H1 (cell line): Measurements from ENCODE around the gene ZMAT5. TPM values are rescaled to one million over a fixed set of nuclear protein-coding genes. Genes with fewer than 3 reads are reported as not detected.

Source experiments
- CTCF ChIA-PET: fragments of 300-600 bp; sonication (Branson Sonifier 250); formaldehyde crosslinking; loops from one replicate; lab custom pipeline; 2021; ENCODE audit not compliant: partially characterized antibody; lab: Charles Lee
- POLR2A ChIA-PET: fragments of 300-600 bp; sonication (Branson Sonifier 250); formaldehyde crosslinking; loops from one replicate; lab custom pipeline; 2021; ENCODE audit warnings: inconsistent platforms; ENCODE audit not compliant: partially characterized antibody; lab: Charles Lee
- DNase-seq, 2 experiments: peaks; one replicate each; pipeline versions ENCODE4 v3.0.0 to v3.0.0-alpha.2; 2010 to 2022; ENCODE audit warnings: low spot score in 2 of 2, low read depth in 1 of 2, mixed read lengths in 1 of 2
- FAIRE-seq: peaks from 2 replicates; lab custom pipeline; 2011; peaks lifted over from hg19 to GRCh38; lab: Jason Lieb, UNC
- H2AFZ ChIP-seq: 2 replicates; pipeline ENCODE4 v1.8.1; 2012; ENCODE audit warnings: low read length, inconsistent platforms
- H2AK5ac ChIP-seq: 2 replicates; pipeline ENCODE4 v1.6.1; 2013; ENCODE audit warnings: low read depth, low read length
- H2BK120ac ChIP-seq: replicated peaks from 2 replicates; pipeline ENCODE3; 2013; ENCODE audit warnings: low read depth, low read length, inconsistent platforms
- H2BK12ac ChIP-seq: 2 replicates; pipeline ENCODE4 v1.6.1; 2013; ENCODE audit warnings: low read depth, low read length
- H2BK15ac ChIP-seq: 2 replicates; pipeline ENCODE4 v1.6.1; 2013; ENCODE audit warnings: low read length
- H2BK20ac ChIP-seq: 2 replicates; pipeline ENCODE4 v1.6.1; 2013; ENCODE audit warnings: low read length
- H2BK5ac ChIP-seq: 2 replicates; pipeline ENCODE4 v1.6.1; 2013; ENCODE audit warnings: low read depth, low read length
- H3K14ac ChIP-seq: 2 replicates; pipeline ENCODE4 v1.6.1; 2013; ENCODE audit warnings: inconsistent platforms; ENCODE audit not compliant: insufficient read length
- H3K18ac ChIP-seq: 2 replicates; pipeline ENCODE4 v1.6.1; 2013; ENCODE audit warnings: low read length; ENCODE audit errors: extremely low read depth
- H3K23ac ChIP-seq: 2 replicates; pipeline ENCODE4 v1.6.1; 2013; ENCODE audit warnings: inconsistent platforms; ENCODE audit not compliant: insufficient read length
- H3K23me2 ChIP-seq: 2 replicates; pipeline ENCODE4 v1.6.1; 2013; ENCODE audit warnings: low read depth, low read length
- H3K27ac ChIP-seq: 2 replicates; pipeline ENCODE4 v1.6.1; 2011; ENCODE audit warnings: low read depth, low read length, inconsistent platforms
- H3K27me3 ChIP-seq, 4 experiments: replicated peaks in 1 of 4; 1 replicate in 1 of 4; 2 replicates in 3 of 4; pipeline versions ENCODE4 v1.6.1 to v1.8.1; 2011 to 2013; ENCODE audit warnings: low read length in 3 of 4, mild to moderate bottlenecking in 3 of 4, inconsistent platforms in 2 of 4, mixed read lengths in 2 of 4, moderate library complexity in 1 of 4; ENCODE audit not compliant: control insufficient read depth in 3 of 4, insufficient read depth in 3 of 4; ENCODE audit errors: extremely low read depth in 1 of 4
- H3K36me3 ChIP-seq, 4 experiments: 2 replicates each; pipeline versions ENCODE4 v1.6.1 to v1.8.1; 2011 to 2013; ENCODE audit warnings: mild to moderate bottlenecking in 4 of 4, low read length in 3 of 4, moderate library complexity in 2 of 4, control low read depth in 1 of 4, inconsistent platforms in 1 of 4; ENCODE audit not compliant: insufficient read depth in 4 of 4, control insufficient read depth in 2 of 4
- H3K4ac ChIP-seq: replicated peaks from 2 replicates; pipeline ENCODE3; 2013; ENCODE audit warnings: low read length, low read depth, mixed read lengths, inconsistent platforms; ENCODE audit not compliant: insufficient read length
- H3K4me1 ChIP-seq, 4 experiments: replicated peaks in 1 of 4; 1 replicate in 1 of 4; 2 replicates in 3 of 4; pipeline versions ENCODE4 v1.6.1 to v1.8.1; 2011 to 2013; ENCODE audit warnings: low read length in 3 of 4, inconsistent platforms in 2 of 4, mixed read lengths in 1 of 4; ENCODE audit not compliant: insufficient read depth in 4 of 4, control insufficient read depth in 3 of 4
- H3K4me2 ChIP-seq, 2 experiments: 2 replicates each; pipeline versions ENCODE4 v1.6.1 to v1.8.1; 2011 to 2013; ENCODE audit warnings: low read depth in 2 of 2, low read length in 2 of 2, control low read depth in 1 of 2, inconsistent platforms in 1 of 2, mild to moderate bottlenecking in 1 of 2; ENCODE audit not compliant: insufficient read depth in 1 of 2
- H3K4me3 ChIP-seq, 4 experiments: fragments of 200-600, 300-600 bp in 1 of 4; sonication (generic), shearing (Covaris generic), sonication (Bioruptor Twin) in 1 of 4; 2 replicates each; pipeline versions ENCODE4 v1.5.1 to v1.8.1; 2011 to 2016; ENCODE audit warnings: low read length in 4 of 4, low read depth in 3 of 4, control low read depth in 2 of 4, inconsistent platforms in 2 of 4, mild to moderate bottlenecking in 2 of 4, mixed read lengths in 1 of 4, moderate library complexity in 1 of 4; ENCODE audit not compliant: insufficient read depth in 2 of 4; ENCODE audit errors: extremely low read depth in 1 of 4
- H3K56ac ChIP-seq: replicated peaks from 2 replicates; pipeline ENCODE3; 2013; ENCODE audit warnings: low read depth, mild to moderate bottlenecking, mixed read lengths, low read length, inconsistent platforms; ENCODE audit not compliant: insufficient read length
- H3K79me1 ChIP-seq: 2 replicates; pipeline ENCODE4 v1.6.1; 2013; ENCODE audit warnings: low read depth, low read length, control low read depth
- H3K79me2 ChIP-seq, 2 experiments: 2 replicates each; pipeline versions ENCODE4 v1.6.1 to v1.8.1; 2012 to 2013; ENCODE audit warnings: low read length in 2 of 2, mild to moderate bottlenecking in 2 of 2, inconsistent platforms in 1 of 2; ENCODE audit not compliant: insufficient read depth in 2 of 2, control insufficient read depth in 1 of 2
- H3K9ac ChIP-seq, 4 experiments: replicated peaks in 1 of 4; 1 replicate in 1 of 4; 2 replicates in 3 of 4; pipeline versions ENCODE4 v1.6.1 to v1.8.1; 2011 to 2013; ENCODE audit warnings: low read depth in 3 of 4, low read length in 3 of 4, control low read depth in 2 of 4, mild to moderate bottlenecking in 2 of 4, moderate library complexity in 2 of 4, inconsistent platforms in 1 of 4; ENCODE audit errors: extremely low read depth in 1 of 4
- H3K9me3 ChIP-seq, 2 experiments: 2 replicates each; pipeline versions ENCODE4 v1.6.1 to v1.8.1; 2012 to 2013; ENCODE audit warnings: mild to moderate bottlenecking in 2 of 2, moderate library complexity in 2 of 2, control low read depth in 1 of 2, inconsistent platforms in 1 of 2, low read depth in 1 of 2, low read length in 1 of 2, mixed read lengths in 1 of 2; ENCODE audit not compliant: insufficient read depth in 2 of 2
- H4K20me1 ChIP-seq, 2 experiments: replicated peaks in 1 of 2; 2 replicates each; pipeline versions ENCODE3 to v1.8.1; 2011 to 2013; ENCODE audit warnings: inconsistent platforms in 2 of 2, low read length in 2 of 2, mild to moderate bottlenecking in 1 of 2; ENCODE audit not compliant: insufficient read depth in 2 of 2, control insufficient read depth in 1 of 2
- H4K5ac ChIP-seq: 2 replicates; pipeline ENCODE4 v1.6.1; 2013; ENCODE audit warnings: low read length, low read depth, mixed read lengths, inconsistent platforms; ENCODE audit not compliant: insufficient read length
- H4K8ac ChIP-seq: 2 replicates; pipeline ENCODE4 v1.8.0; 2013; ENCODE audit warnings: mild to moderate bottlenecking, moderate library complexity, low read length, inconsistent platforms; ENCODE audit not compliant: insufficient read depth; ENCODE audit errors: extremely low read depth
- H4K91ac ChIP-seq: replicated peaks from 2 replicates; pipeline ENCODE3; 2013; ENCODE audit warnings: low read length, mixed read lengths, inconsistent platforms; ENCODE audit not compliant: insufficient read length
- EGR1 ChIP-seq: IDR thresholded peaks from 2 replicates; pipeline ENCODE4 v1.6.1; 2011; ENCODE audit warnings: low read depth, low read length, borderline replicate concordance
- KDM1A ChIP-seq: fragments of 200-600, 300-600 bp; sonication (generic); IDR thresholded peaks from 2 replicates; pipeline ENCODE4 v1.7.1; 2016; ENCODE audit warnings: mild to moderate bottlenecking, low read length, borderline replicate concordance
- KDM4A ChIP-seq: IDR thresholded peaks from one replicate; pipeline ENCODE4 v1.7.1; 2012; ENCODE audit warnings: low read depth, mild to moderate bottlenecking, moderate library complexity, low read length, inconsistent platforms; ENCODE audit not compliant: severe bottlenecking
- POLR2AphosphoS5 ChIP-seq: IDR thresholded peaks from 2 replicates; pipeline ENCODE4 v1.6.1; 2011; ENCODE audit warnings: low read depth, low read length
- SAP30 ChIP-seq: fragments of 300-600 bp; sonication (generic); IDR thresholded peaks from 2 replicates; pipeline ENCODE4 v1.7.1; 2012; ENCODE audit warnings: low read length, moderate library complexity, mild to moderate bottlenecking, inconsistent platforms; ENCODE audit not compliant: insufficient read depth, insufficient replicate concordance
- SIN3A ChIP-seq, 2 experiments: IDR thresholded peaks in 1 of 2; conservative IDR thresholded peaks in 1 of 2; 2 replicates each; pipeline ENCODE4 v1.6.1; 2011 to 2012; ENCODE audit warnings: low read length in 2 of 2, improper control_type of control experiment in 1 of 2, low read depth in 1 of 2, mild to moderate bottlenecking in 1 of 2
- SIX5 ChIP-seq: IDR thresholded peaks from 2 replicates; pipeline ENCODE4 v1.6.1; 2011; ENCODE audit warnings: mild to moderate bottlenecking, low read depth, low read length
- SP2 ChIP-seq: IDR thresholded peaks from 2 replicates; pipeline ENCODE4 v1.6.1; 2012; ENCODE audit warnings: mild to moderate bottlenecking, low read length, inconsistent platforms
- TBP ChIP-seq: IDR thresholded peaks from 2 replicates; pipeline ENCODE4 v1.6.1; 2011; ENCODE audit warnings: low read depth, low read length, improper control_type of control experiment
- YY1 ChIP-seq: IDR thresholded peaks from 2 replicates; pipeline ENCODE4 v1.6.1; 2011; ENCODE audit warnings: low read depth, mild to moderate bottlenecking, low read length
- WGBS, 2 experiments: shearing (Covaris generic) in 1 of 2; methylation state at CpG; one replicate each; pipeline versions ENCODE4 v1.1.6 to v1.1.7; 2013 to 2015; ENCODE audit warnings: low lambda C conversion rate in 2 of 2, mixed read lengths in 2 of 2, inconsistent platforms in 1 of 2, low coverage in 1 of 2, missing lambda C conversion rate in 1 of 2; ENCODE audit not compliant: insufficient replicate concordance in 2 of 2, insufficient coverage in 1 of 2, insufficient read length in 1 of 2; ENCODE audit errors: extremely low coverage in 1 of 2, missing lambda C conversion rate in 1 of 2; 5-methylcytosine and 5-hydroxymethylcytosine counted together
- polyA plus RNA-seq, 7 experiments: library from polyadenylated mRNA; depleted of rRNA in 3 of 7; stranded (reverse) in 5 of 7; unstranded in 2 of 7; fragments of >200 nt in 5 of 7; fragments of 200-250 nt in 2 of 7; gene quantifications; 1 replicate in 5 of 7; 2 replicates in 1 of 7; 4 replicates in 1 of 7; pipeline versions ENCODE4 v1.2.1 to v1.2.3, GENCODE V29; 2011 to 2013; ENCODE audit warnings: missing spikeins in 2 of 7, mixed read lengths in 2 of 7
- total RNA-seq: library from RNA; stranded (reverse); fragmentation: NEBNext Ultra II Directional; extraction: Animal tissue kit (Norgen Biotek cat#: 25700); gene quantifications from 2 replicates; pipeline ENCODE4 v1.2.1, GENCODE V29; 2021
- TF ChIP-seq, protein P1 (sequence below): IDR thresholded peaks from 2 replicates; pipeline ENCODE4 v1.6.1; 2012; ENCODE audit warnings: inconsistent platforms

ZMAT5 gene
- total and polyA plus RNA-seq, 2 of the 8 experiments (the other 6 are each of a cell fraction or from before 2014, with no cell fraction given), result 14.0 to 38.3 TPM

DNA sequence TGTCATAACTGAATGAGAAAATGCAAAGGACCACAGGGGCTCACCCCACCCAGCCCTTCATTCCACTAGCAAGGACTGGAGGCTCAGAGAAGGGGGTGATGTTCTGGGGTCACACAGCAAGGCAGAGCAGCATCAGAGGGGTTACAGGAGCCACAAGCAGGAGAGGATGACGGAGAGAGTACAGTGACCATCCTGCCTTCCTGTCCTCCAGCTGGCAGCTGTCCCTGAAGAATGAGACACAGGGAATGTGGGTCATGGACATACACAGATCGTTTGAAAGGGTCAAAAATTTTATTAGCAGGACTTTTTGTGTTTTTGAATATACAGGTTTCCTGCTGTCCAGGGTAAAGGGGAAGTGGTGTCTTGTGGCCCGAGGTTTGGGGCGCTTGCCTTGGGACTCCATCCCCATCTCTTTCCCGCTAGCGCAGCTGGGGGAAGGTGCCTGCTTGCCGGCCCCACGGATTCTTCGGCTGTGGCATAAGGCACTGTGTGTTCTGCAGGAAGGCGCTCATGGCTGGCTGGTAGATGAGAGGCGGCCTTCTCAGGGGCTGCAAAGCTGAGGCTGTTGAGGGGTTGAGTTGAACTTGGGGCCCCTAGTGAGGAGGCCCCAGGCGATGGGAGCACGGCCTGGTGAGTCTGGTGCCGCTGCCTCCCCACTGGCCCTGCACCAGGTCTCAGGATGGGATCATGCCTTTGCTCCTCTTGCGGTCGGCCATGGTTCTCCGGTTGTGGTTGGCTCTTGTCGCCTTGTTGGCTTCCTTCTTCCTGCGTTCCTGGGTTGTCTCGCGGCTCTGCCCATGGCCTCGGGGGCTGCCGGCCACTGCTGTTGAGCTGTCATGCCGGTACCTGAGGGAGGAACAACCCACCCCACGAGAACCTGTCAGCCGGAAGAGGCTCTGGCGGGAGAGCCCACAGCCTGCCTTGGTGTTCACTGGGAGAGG is 21.8 kb upstream of the ZMAT5 start:
- H2BK20ac ChIP-seq, result no peak overlapping the region
- ChIA-PET CTCF (interaction anchor here (0.6 to 1.4 kb wide), 3 partner anchors 12 to 263 kb away, joined by 3 to 4 read pairs (median 4); no protein-coding TSS in a partner anchor), POLR2A (no interaction called here)
- H3K27ac ChIP-seq, result no peak overlapping the region
- H3K27me3 ChIP-seq, result no peaks in the 10 kb centered on the region
- H3K23ac ChIP-seq, result no peak overlapping the region
- no peak overlapping the region for H3K14ac ChIP-seq
- H4K8ac ChIP-seq, result no peak overlapping the region; the same call in 1 of the 2 replicates
- no peak overlapping the region for H2BK12ac ChIP-seq
- H3K9me3 ChIP-seq, result no peaks in the 10 kb centered on the region
- WGBS, 2 experiments, result 90% methylated on average over 27 of the region's 27 CpGs; no CpG with 5 or more reads in 1 of the 2 experiments
- peaks cover 0 to 3% of the 10 kb centered on the region in 2 experiments for H4K20me1 ChIP-seq
- no peaks in the 10 kb centered on the region for H3K79me1 ChIP-seq
- H2AK5ac ChIP-seq, result no peak overlapping the region
- H3K36me3 ChIP-seq, result peaks cover 0 to 31% (median 5%) of the 10 kb centered on the region in 4 experiments; a peak in 5 of 8 replicates
- H2BK5ac ChIP-seq, result no peak overlapping the region; the same call in 1 of the 2 replicates
- H3K4me1 ChIP-seq, result peaks cover 0 to 2% (median 0%) of the 10 kb centered on the region in 4 experiments; a peak in 1 of 7 replicates
- H2BK120ac ChIP-seq, result no peak overlapping the region
- H3K56ac ChIP-seq, result no peak overlapping the region
- no peak overlapping the region for H3K4me3 ChIP-seq
- H3K4me2 ChIP-seq, result no peak overlapping the region
- H3K79me2 ChIP-seq, result no peaks in the 10 kb centered on the region
- no peak overlapping the region for H2AFZ ChIP-seq
- H3K23me2 ChIP-seq, result no peaks in the 10 kb centered on the region
- H4K91ac ChIP-seq, result no peak overlapping the region
- H3K9ac ChIP-seq, result no peak overlapping the region
- FAIRE-seq (no peak), DNase-seq (no peak)
- no peak overlapping the region for H3K4ac ChIP-seq
- H3K18ac ChIP-seq, result no peak overlapping the region
- no peak overlapping the region for H2BK15ac ChIP-seq
- H4K5ac ChIP-seq, result no peak overlapping the region
- no peak for TF ChIP-seq SIN3A (conservative IDR thresholded peaks at IDR 0.05 in 1 of 2, IDR thresholded peaks at IDR 0.05 in 1 of 2; ENCODE audit: low read depth in 1 of 2, low read length in 2 of 2)
- no peak for TF ChIP-seq YY1
- TF ChIP-seq POLR2AphosphoS5, result no peak
- no peak for TF ChIP-seq KDM4A
- TF ChIP-seq TBP, result no peak
- no peak for TF ChIP-seq SAP30
- TF ChIP-seq SIX5, result no peak
- TF ChIP-seq, protein P1, sequence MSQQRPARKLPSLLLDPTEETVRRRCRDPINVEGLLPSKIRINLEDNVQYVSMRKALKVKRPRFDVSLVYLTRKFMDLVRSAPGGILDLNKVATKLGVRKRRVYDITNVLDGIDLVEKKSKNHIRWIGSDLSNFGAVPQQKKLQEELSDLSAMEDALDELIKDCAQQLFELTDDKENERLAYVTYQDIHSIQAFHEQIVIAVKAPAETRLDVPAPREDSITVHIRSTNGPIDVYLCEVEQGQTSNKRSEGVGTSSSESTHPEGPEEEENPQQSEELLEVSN, result no peak
- TF ChIP-seq EGR1, result no peak
- no peak for TF ChIP-seq SP2
- no peak for TF ChIP-seq KDM1A
